Activated T-cell treated with anti-CD3 and anti-CD28 coated beads for 1 hour (primary cell): ENCODE data around the gene FBXO8.

Experiments used
- DNase-seq: peaks from one replicate; pipeline ENCODE4 v3.0.0-alpha.2; 2020; ENCODE audit warnings: low read depth

FBXO8 gene

DNA sequence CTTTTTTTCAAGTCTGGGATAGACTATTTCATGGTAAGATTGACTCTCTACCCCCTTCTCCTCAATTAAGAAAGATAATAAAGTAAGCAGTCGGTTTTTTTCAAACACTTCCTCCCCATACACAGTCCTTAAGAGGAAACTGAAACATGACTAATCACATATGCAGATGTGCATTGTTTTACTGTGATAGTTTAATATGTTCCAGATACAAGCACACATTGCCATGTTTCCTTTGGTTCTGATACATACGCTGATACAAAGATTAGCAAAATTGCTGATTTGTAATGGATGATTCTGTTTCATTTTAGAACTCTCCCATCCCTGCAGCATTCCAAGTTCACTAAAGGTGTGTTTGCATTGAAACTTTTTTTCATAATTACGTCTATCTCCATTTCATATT is 76.1 kb downstream of the FBXO8 start:
- no peak for DNase-seq

DNA sequence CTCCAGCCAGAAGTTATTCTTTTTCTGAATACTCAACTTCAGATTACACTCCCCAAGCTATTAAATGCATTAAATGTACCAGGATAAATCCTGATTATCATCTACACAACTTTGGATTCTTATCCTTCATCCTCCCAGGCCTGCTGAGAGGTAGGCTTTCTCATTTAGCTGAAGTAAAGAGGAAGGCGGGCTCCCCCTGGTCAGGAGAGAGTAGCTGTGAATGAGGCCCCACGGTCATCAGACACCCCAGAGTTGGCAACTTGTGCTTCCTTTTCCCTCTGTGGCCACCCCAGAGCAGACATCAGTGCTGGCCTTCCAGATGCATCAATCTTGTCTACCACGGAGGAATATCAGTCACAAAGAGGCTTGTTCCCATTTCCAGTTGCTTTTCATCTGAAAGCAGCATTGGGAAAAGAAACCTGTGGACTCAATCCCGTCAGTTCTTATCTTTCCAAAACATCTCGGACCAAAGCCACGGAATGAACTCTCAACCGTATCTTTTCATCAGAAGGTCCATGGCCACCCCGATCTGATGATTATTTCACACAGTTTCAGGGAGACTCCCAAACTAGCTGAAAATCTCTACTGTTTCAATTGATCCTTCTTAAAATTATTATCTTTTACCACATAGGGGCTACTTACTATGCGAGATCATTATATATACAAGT is 79.2 kb downstream of the FBXO8 start:
- no peak for DNase-seq

GRCh38 chr4:174201871-174202270 is 81.6 kb downstream of the FBXO8 start:
- no peak for DNase-seq

- no peak for DNase-seq
Observed at GRCh38 chr4:174199735-174200134, 83.7 kb downstream of the FBXO8 start.

DNA sequence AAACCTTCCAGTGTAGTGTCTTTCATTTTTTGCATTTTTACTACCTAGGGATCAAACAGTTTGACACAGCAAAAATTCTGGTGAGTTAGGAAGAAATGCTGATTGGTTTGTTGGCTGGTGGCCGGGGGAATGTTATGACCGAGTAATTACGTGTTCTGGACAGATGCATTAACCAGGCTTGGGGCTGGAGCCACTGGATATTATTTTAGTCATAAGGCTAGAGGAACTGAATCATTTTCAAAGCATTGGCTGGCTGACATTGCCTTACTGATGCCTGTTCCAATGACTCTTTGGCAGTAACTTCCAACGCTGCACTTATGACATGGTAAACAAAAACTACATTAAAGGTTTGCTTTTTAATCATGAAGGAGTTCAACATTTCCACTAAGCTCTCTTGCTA is 84.6 kb downstream of the FBXO8 start:
- DNase-seq, result no peak

DNA sequence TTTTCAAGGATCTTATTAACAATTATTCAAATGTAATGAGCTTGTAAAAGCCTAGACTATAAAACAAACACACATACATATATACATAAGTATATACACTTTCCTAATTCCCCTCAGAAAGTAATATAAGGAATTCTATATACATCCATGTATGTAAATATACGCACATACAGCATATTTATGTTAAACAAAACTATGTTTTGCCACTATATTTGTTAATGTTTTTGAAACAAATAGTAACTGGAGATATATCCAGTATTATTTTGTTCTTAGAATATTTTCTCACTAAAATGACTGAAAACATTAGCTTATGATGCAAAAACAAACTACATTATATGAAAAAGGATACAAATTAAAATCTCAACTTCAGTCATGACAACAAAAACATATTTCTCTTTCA is 85.1 kb downstream of the FBXO8 start:
- DNase-seq, result no peak

DNA sequence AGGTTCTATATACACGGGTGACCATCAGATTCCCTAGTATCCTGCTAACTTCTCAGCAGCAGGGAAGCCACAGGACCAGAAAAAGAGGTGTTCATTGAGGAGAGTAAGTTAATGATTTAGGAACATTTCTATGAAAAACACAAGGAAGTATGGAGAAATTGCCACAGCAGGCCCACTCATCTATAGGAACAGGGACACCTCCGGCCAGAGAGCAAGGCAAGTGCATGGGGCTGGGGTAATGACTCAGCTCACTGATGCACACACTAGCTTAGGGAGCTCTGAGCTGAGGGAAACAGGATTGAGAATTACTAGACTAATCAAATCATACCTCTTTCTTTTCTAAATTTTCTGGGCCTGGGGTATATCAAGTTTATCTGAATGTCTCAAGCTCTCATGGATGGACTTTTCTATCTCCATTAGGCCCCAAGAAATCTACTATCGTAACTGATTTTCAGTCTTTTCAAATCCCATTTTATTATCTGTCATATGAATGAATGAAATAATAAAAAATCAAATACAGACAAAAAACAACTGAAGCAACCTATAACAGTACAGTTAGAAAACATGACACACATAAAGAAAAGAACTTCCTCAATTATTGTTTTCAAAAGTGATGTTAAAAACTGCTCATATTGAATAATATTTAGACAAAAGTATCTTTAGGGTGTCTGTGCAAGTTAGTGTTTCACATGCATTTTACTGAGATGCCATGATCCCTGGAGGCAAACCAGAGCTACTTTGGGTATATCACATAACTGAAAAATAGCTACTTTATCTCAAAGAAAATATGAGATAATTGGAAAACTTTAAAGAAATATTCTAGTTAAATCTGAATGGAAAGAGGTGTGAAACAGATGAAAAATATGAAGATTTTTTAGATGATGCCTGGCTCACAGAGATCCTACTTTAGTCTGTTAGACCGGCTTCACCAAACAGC is 89.8 kb downstream of the FBXO8 start:
- DNase-seq, result no peak

DNA sequence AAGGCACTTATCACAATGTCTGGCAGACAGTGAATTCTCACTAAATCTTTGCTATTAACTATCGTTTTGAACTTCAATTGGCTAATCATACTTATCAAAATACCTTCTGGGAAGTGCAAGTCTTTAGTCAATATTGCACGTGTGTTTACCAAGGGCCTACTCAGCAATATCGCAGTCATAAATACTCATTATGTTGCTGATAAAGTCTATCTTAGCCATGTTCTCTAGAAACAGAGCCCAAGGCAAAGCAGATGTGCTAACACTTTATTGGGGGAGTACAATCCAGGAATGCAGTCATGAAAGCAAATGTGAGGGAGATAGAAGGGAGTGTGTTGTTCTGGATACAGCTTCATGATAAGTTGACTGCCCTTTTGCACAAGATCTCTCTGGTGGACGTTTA is 90.5 kb downstream of the FBXO8 start:
- no peak for DNase-seq

GRCh38 chr4:174190832-174191500 is 92.5 kb downstream of the FBXO8 start:
- no peak for DNase-seq

GRCh38 chr4:174189392-174190015 is 94.0 kb downstream of the FBXO8 start:
- no peak for DNase-seq
